AG04450 (cell line): ENCODE measurements around the gene CAMP. TPM values are rescaled to one million over a fixed set of nuclear protein-coding genes. Genes with fewer than 3 reads are reported as not detected.
"Not testable (repeated sequence)": the region's sequence is repeated elsewhere in the genome, so short reads cannot be mapped to it uniquely, and the experiment has no call there.

Experiments
- CTCF ChIA-PET: fragments of 300-600, 350-600 bp; formaldehyde crosslinking; extraction: SDS; loops from one replicate; lab custom pipeline; 2022; ENCODE audit warnings: antibody characterized with exemption, inconsistent platforms; lab: Charles Lee
- POLR2A ChIA-PET: fragments of 350-600 bp; formaldehyde crosslinking; extraction: SDS; loops from one replicate; lab custom pipeline; 2021; ENCODE audit warnings: antibody characterized with exemption, inconsistent platforms; lab: Yijun Ruan, JAX
- DNase-seq: peaks from one replicate; pipeline ENCODE4 v3.0.0-alpha.2; 2011; ENCODE audit warnings: low read depth, low spot score
- H3K27ac ChIP-seq: one replicate; pipeline ENCODE4 v1.5.1; 2012; ENCODE audit warnings: low read depth, low read length, control low read depth
- H3K27me3 ChIP-seq: one replicate; pipeline ENCODE4 v1.6.0; 2012; ENCODE audit warnings: low read length; ENCODE audit not compliant: control insufficient read depth, insufficient read depth
- H3K4me3 ChIP-seq: 2 replicates; pipeline ENCODE4 v1.5.1; 2011; ENCODE audit warnings: mild to moderate bottlenecking, low read depth, low read length, control low read depth
- H3K9me3 ChIP-seq: 2 replicates; pipeline ENCODE4 v1.5.1; 2012; ENCODE audit warnings: low read length; ENCODE audit not compliant: control insufficient read depth, insufficient read depth
- CTCF ChIP-seq: IDR thresholded peaks from 2 replicates; pipeline ENCODE4 v1.5.1; 2011; ENCODE audit warnings: low read depth, low read length, control low read depth, inconsistent platforms
- polyA plus RNA-seq: library from polyadenylated mRNA; depleted of rRNA; stranded (reverse); fragments of >200 nt; gene quantifications from 2 replicates; pipeline ENCODE4 v1.2.3, GENCODE V29; 2011

The CAMP gene
- polyA plus RNA-seq, 1 experiment, result not detected

- POLR2A ChIA-PET, result no interaction called here
- H3K9me3 ChIP-seq, result no peaks in the 10 kb centered on the region
- DNase-seq, result no peak
- CTCF ChIA-PET, result no interaction called here
- peaks cover 5% of the 10 kb centered on the region for H3K27me3 ChIP-seq
- no peak overlapping the region for H3K4me3 ChIP-seq
- TF ChIP-seq CTCF, result no peak
- no peak overlapping the region for H3K27ac ChIP-seq
Measured at GRCh38 chr3:48209445-48209844, 13.8 kb upstream of the CAMP start.

GRCh38 chr3:48210534-48210933 is 12.8 kb upstream of the CAMP start:
- H3K9me3 ChIP-seq, H3K4me3 ChIP-seq, POLR2A ChIA-PET, DNase-seq, CTCF ChIA-PET, H3K27ac ChIP-seq: not testable (repeated sequence)
- peaks cover 15% of the 10 kb centered on the region for H3K27me3 ChIP-seq

- CTCF ChIA-PET, DNase-seq, H3K27ac ChIP-seq, H3K4me3 ChIP-seq, POLR2A ChIA-PET, H3K9me3 ChIP-seq: not testable (repeated sequence)
- H3K27me3 ChIP-seq, result peaks cover 24% of the 10 kb centered on the region
Measured at GRCh38 chr3:48211776-48212175, 11.5 kb upstream of the CAMP start.

GRCh38 chr3:48214225-48214624 is 9.1 kb upstream of the CAMP start:
- no peak for TF ChIP-seq CTCF
- Histone ChIP-seq H3K27me3 (peaks cover 35% of the 10 kb centered on the region), H3K9me3 (no peaks in the 10 kb centered on the region), H3K27ac (no peak overlapping the region), H3K4me3 (no peak overlapping the region)
- ChIA-PET CTCF (interaction anchor here (0.5 kb wide), 1 partner anchor 311 kb away, joined by 5 read pairs; no protein-coding TSS in a partner anchor), POLR2A (interaction anchor here (0.6 kb wide), 1 partner anchor 43 kb away, joined by 5 read pairs; no protein-coding TSS in a partner anchor)
- DNase-seq, result no peak

- no peak for DNase-seq
- Histone ChIP-seq H3K4me3 (no peak overlapping the region), H3K27me3 (peaks cover 35% of the 10 kb centered on the region), H3K9me3 (no peaks in the 10 kb centered on the region), H3K27ac (no peak overlapping the region)
- POLR2A ChIA-PET, result no interaction called here
- TF ChIP-seq CTCF, result no peak
- CTCF ChIA-PET, result no interaction called here
Measured at GRCh38 chr3:48215019-48215418, 8.3 kb upstream of the CAMP start.

GRCh38 chr3:48215466-48215865 is 7.8 kb upstream of the CAMP start:
- no peaks in the 10 kb centered on the region for H3K9me3 ChIP-seq
- no peak overlapping the region for H3K4me3 ChIP-seq
- no peak overlapping the region for H3K27ac ChIP-seq
- ChIA-PET POLR2A (no interaction called here), CTCF (interaction anchor here (1.2 kb wide), 1 partner anchor 221 kb away, joined by 3 read pairs; no protein-coding TSS in a partner anchor)
- no peak for TF ChIP-seq CTCF
- DNase-seq, result no peak
- peaks cover 36% of the 10 kb centered on the region for H3K27me3 ChIP-seq
